Kidney tubule cell (primary cell): ENCODE results near the gene CLRN1.
"Not testable (repeated sequence)": the region's sequence is repeated elsewhere in the genome, so short reads cannot be mapped to it uniquely, and the experiment has no call there.

Experiments
- DNase-seq: peaks from one replicate; pipeline ENCODE4 v3.0.0-alpha.2; 2018; ENCODE audit warnings: low spot score

CLRN1 gene, protein sequence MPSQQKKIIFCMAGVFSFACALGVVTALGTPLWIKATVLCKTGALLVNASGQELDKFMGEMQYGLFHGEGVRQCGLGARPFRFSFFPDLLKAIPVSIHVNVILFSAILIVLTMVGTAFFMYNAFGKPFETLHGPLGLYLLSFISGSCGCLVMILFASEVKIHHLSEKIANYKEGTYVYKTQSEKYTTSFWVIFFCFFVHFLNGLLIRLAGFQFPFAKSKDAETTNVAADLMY

DNA sequence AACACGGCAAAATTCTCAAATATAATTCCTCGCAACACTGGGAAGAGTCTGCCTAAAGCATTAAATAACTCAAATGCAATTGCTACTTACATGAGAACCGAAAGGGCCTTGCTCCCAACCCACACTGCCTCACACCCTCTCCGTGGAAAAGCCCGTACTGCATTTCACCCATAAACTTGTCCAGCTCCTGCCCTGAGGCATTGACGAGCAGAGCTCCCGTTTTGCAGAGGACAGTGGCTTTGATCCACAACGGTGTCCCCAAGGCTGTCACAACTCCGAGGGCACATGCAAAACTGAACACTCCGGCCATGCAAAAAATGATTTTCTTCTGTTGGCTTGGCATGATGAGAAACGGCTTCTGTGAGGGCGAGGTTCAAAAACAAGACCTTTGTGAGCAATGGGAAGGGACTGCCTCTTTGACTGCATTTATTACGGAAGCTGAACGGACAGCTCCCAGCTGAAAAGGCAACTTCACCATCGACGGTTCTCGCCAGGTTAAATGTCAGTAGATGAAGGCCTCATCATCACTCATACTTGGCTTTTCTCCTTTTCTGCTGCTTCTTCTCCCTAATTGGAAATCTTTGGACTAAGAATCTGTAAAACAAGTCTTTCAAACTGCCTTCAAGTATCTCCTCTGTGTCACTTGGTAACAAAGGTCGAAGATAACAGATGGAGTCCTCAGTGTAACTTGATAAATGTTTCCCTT, at the start of gene CLRN1:
Gene CLRN1 (minus strand): TSS at position 362 of the 706 bp plus-strand sequence. CDS start 19 bp downstream, at position 343.
- no peak for DNase-seq

DNA sequence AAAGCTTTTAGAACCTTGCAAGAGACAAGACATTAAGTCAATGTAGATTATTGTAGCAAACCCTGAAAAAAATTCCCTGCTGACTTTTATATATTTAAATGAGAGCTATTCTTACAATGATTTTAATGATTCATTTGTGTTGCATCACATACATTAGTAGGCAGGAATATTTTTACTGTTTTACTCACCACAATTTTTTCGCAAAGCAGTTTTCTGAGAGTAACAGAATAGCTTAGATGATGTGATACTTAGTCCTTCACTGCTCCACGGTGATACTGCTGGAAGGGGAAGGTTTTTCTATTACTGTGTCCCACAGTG, 43.9 kb upstream of the CLRN1 start:
- DNase-seq = no peak

DNA sequence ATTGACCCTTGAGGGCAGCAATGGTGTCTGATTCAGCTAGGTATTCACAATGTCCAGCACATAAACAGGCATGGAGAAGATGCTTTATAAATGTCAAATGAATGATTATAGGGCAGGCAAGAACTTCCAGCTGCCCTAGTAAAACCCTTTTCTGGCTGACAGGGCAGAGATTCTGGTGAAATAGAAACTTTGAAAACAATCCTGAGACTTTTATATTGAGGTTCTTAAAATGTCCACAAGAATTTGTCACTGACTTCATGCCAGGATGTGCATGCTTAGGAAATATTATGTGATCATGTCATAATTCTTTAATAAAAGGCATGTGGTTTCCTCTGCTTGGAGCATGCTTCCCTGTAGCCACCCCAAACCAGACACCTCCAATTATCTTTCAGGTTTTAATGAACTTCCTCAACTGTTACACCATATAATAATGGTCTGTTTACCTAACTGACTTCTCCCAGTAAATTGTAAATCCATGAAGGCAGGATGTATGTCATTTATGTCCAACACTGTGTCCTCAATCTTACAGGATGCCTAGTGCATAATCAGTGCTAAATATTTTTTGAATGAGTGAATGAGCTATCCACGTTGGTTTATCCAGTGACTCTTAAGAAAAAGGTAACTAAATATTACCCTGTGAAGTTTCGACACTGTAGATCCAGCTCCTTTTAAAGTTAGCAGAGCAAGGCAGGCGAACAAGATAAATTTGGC, 43.4 kb upstream of the CLRN1 start:
- no peak for DNase-seq

DNA sequence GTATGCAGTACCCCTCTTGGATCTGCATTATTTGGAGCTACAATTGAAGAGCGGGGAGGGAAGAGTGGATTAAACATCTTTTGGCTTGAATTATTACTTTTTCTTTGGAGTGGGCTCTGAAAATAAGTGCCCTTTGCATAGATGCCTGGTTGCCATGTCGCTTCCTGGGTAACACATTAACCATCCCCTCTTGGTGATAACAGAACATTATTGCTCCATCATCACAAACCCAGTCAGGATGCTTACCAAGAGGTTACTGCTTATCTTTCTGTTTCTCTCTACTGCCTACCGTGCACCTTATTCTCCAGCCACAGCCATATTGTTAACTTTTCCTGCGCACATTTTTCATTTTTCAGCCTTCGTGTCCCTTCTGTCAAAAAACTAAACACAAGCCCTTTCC, 42.7 kb upstream of the CLRN1 start:
- DNase-seq = no peak

DNA sequence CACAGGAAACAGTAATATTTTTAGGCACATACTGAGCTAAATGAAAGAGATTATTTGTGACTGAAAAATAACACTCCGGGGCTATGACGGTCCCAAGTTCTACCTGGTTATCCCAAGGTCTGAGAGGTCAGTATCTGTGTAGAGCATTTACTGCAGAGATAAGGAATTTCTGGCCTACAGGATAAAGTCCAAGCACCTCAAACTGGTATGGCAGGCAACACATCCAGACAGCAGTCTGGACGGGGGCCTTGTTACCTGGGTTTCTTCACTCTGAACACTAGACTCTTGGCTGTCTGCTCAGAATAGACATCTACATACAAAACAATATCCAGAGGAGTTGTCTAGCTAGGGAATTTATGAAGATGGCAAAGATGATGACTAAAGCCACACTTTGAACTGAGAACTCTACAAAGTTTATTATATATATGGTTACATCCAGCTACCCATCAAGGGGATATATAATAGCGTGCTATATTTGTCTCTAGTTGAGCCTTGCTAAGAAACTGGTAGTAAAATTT, 42.0 kb upstream of the CLRN1 start:
- DNase-seq = no peak

DNA sequence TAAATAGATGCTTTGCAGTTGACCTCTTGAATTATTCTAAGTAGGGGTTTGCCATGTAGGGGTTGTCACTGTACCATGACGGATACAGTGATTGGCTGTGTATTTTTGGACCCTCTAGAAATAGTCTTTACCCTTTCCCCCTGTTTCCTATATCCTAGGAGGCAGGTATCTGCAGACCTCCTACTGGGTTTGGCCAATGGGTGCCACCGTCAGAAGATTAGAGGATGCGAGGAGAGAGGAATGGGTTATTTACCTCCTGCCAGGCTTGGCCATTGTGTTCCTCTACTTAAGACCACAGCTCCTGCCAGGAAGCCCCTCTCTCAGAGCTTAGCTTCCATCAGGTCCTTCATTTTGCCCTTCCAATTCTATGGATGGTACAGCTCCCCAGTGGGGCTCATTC, 40.2 kb upstream of the CLRN1 start:
- no peak for DNase-seq

DNA sequence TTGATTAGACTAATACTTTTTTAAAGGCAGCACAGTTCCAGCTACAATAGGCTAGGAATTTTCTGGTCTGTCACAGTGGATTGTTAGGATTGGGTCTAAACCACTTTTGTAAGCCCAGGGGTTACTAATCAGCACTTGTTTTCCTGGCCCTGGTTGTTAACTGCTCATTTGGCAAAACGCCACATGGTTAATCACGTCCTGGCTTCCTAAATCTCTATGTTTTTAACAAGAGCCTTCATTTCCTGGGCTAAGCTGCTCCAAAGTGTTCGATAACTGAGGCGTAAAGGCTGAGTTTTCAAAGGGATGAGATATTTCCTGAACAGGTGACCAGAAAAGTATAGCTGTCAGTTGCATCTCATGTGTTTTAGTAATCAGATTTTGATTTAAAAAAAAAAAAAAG, 38.9 kb upstream of the CLRN1 start:
- peak; percentile 63 for DNase-seq

DNA sequence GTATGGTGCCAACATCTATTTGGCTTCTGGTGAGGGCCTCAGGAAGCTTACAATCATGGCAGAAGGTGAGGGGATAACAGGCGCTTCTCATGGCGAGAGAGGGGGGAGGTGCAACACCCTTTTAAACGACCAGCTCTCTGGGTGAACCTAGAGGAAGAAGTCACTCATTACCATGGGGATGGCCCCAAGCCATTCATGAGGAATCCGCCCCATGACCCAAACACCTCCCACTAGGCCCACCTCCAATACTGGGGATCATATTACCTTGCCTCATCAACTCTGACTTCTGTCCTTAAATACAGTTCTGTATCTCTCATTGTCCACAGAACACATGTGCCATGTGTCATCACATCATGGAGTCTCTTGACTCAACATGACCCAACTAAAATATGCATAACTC, 37.5 kb upstream of the CLRN1 start:
- peak; percentile 6 for DNase-seq

DNA sequence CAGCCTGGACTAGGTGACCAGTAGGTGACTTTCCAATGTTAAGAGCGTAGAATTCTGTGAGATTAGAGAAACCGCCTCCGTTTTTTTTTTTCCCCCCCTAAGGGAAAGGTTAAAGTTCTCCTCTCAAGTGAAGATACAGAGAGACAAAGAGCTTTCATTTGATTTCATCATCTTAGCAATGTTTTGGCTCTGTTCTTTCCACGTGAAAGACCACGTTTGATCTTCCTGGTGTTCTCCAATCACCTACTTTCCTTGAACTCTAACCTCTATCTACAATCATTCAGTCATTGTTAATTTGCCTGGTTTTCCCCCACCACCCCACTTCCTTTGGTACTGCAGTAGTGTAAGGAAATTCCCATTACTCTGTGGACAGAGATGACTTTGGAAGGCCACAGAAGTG, 36.9 kb upstream of the CLRN1 start:
- DNase-seq = no peak

DNA sequence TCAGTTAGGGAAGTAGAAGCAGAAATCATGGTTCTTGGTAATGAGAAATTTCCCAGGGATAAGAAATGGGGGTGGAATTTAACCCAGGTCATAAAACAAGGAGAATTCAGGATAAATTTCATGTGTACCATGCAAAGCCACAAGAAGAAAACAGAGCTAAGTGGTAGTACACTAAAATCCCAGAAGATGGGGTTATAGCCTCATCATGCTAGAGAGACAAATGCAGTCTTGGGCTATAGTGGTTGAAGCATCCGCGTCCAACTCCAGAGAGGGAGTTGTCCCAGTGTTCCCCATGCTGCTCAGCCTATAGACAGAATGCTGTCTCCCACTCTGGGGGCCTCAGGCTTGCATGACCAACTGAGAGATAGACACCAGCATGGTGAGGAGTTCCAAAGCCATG, 36.2 kb upstream of the CLRN1 start:
- peak; percentile 16 for DNase-seq

DNA sequence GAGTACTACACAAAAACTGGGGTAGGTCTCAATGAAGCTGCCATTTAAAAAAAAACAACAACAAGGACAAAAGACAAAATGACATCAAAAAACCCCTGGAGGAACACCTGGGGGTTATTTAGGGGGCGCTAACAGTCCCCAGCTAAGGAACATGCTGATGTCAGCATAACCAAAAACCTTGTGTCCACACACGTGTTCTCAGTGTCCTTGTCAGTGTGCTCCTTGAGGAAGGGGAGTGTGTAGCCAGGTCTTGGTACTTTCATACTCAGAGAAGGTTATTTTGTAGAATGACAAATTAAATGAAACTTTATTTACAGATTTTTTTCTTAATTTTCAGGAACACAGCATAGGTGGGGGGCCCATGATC, 31.2 kb upstream of the CLRN1 start:
- DNase-seq = no peak

DNA sequence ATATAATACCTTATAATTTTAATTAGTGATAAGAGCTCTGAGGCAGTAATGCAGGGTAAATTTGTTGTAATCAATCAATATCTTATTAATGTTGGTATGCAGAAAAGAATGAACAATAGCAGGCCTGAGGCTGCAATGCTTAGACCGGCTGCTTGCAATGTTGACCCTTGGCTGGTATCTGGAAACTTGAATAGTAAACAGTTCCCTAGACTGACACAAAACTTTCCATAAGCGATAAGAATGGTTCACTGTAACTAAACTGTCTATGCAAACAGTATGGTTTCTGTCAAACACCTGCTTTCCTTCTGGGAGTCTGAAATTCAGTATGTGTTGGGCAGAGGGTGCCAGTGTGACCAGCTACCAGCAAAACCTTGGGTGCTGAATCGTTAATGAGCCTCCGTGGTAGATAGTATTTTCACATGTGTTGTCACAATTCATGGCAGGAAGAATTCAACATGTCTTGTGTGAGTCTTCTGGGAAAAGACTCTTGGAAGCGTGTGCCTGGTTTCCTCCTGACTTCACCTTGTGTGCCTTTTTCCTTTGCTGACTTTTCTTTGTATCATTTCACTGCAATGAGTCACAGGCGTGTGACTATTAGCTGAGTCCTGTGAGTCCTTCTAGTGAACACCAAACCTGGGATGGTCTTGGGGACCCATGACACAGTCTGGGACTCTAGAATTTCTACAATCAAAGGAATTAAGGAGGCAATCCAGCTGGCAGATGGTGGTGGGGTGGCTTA, 30.7 kb upstream of the CLRN1 start:
- peak; percentile 81 for DNase-seq

DNA sequence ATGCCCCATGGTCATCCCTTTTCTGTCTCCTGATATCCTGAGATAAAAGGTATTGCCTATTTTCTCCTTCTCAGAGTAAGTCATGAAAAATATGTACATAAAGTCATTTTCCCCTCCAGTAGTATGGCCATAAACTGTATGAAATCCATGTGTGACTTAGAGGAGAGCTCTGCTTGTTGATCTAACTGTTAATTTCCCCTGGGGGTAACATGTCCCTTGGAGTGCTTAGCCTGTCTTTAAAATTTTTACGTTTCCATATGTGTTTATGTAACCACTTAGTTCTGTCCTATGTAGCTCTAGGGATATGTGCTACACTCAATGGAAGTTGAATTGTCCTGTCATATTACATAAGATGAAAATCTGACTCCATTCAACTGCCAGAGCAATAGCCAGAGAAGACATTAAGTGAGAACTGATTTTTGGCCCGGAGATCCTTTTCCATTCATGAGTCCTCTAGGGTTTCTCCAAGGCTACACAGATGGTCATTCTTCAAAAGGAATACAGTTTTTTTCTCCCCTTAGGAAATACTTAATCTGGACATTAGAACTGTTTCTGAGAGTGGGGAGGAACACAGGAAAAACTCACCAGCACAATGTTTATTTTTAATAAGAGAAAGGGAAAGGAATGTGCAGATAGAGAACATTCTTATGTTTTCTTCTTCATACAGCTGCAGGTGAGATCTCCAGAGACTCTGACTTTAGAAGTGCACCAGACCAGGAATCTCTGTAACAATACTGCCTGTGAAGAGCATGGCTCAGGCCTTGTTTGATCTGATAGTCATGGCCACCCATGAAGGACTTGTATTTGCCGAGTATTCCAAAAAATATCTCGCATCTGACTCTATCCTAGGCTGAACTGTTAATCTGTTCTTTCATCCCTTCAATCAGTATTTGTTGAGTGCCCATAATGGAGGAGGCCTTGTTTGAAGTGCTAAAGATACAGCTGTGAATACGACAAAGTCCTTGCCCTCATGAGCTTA, 29.8 kb upstream of the CLRN1 start:
- no peak for DNase-seq

DNA sequence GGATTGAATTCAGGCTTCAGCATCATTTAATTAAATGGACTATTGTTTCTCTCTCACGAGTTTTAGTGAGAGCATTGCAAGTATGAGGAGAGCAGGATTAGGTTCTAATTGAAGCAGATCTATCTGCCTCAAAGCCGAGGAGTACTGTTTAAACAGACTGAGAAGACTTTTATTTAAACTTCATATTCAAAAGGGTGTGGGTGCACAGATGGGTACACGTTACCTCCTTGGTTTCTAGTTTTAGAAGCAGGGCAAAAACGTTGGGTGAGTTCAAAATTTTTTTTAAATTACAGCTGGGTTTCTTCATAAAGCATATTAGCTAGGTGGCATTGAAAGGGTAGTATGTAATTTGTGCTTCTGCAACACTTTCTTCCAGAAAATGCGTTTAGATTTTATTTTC, 26.5 kb upstream of the CLRN1 start:
- DNase-seq = no peak

DNA sequence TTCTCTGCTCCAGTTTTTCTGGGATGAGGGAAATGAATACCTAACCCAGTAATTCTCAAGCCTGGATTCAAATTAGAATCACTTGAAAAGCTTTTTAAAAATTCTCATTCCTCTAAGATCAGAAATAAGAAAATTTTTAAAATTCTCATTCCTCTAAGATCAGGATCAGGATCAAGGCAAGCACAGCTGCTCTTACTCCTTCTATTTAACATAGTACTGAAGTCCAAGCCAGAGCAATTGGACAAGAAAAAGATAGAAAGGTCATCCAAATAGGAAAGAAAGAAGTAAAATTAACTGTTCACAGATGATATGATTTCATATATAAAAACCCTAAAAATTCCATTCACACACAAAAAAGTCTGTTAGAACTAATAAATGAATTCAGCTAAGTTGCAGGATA, 24.2 kb upstream of the CLRN1 start:
- DNase-seq = no peak

DNA sequence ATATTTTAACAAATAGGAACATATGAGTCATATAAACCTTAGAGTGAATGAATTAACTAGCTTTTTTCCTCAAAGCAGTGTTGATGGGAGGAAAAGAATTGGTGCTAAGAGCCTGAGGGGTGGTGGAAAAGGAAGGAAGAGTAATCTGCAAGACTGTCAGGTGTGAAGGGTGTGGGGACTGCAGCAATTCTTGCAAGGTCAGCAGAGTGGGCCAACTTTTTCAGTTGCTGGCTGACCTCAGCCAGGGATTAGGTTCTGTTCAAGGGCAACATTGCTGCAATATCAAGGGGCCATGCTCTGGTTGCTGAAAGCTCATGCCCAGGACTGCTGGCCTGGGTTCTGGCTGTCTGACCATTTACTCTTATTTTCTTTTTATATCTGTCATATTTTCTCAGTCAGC, 23.0 kb upstream of the CLRN1 start:
- no peak for DNase-seq

DNA sequence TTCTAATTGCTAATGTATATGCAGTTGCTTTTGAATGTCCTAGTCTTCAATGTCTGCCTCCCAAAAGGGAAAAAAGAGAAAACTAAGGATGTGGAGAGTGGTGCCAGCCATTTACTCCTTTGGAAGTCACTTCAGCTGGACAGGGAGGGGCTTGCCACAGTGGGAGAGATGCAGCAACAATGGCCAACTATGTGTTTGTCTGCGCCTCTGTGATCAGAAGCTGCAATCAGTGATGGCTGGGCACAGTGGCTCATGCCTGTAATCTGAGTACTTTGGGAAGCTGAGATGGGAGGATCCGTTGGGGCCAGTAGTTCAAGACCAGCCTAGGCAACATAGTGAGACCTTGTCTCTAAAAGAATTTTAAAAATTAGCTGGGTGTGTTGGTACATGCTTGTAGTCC, 16.7 kb upstream of the CLRN1 start:
- DNase-seq = no peak

DNA sequence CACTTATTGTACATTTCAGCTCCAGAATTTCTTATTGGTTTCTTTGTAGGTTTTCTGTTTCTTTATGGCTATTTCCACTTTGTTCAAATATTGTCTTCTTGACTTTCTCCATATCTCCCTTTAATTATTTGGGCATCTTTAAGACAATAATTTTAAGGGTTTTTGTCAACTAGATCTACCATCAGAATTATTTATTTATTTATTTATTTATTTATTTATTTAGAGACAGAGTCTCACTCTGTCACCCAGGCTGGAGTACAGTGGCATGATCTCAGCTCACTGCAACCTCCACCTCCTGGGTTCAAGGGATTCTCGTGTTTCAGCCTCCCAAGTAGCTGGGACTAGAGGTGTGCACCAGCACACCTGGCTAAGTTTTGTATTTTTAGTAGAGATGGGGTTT, 15.9 kb upstream of the CLRN1 start:
- not testable (repeated sequence) for DNase-seq

DNA sequence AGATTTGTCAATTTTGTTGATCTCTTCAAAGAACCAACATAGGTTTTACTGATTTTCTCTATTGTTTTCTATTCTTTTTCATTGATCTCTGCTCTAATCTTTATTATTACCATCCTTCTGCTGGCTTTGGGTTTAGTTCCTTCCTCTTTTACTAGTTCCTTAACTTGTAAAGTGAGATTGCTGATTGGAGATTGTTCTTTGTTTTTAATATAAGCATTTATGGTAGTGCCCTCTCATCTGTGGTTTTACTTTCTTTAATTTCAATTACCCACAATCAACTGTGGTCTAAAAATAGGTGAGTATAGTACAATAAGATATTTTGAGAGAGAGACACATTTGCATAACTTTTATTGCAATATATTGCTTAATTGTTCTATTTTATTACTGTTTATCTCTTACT, 13.2 kb upstream of the CLRN1 start:
- no peak for DNase-seq

DNA sequence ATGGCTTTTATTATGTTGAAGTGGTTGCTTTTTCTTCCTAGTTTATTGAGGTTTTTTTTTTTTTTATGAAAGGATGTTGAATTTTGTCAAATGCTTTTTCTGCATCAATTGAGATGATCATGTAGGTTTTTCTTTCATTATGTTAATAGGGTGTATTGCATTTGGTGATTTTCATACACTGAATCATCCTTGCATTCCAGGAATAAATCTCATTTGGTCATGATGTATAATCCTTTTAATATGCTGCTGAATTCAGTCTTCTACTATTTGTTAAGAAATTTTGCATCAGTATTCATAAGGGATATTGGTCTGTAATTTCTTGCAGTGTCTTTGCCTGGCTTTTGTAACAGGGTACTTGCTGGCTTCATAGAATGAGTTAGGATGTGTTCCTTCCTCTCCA, 11.5 kb upstream of the CLRN1 start:
- no peak for DNase-seq

DNA sequence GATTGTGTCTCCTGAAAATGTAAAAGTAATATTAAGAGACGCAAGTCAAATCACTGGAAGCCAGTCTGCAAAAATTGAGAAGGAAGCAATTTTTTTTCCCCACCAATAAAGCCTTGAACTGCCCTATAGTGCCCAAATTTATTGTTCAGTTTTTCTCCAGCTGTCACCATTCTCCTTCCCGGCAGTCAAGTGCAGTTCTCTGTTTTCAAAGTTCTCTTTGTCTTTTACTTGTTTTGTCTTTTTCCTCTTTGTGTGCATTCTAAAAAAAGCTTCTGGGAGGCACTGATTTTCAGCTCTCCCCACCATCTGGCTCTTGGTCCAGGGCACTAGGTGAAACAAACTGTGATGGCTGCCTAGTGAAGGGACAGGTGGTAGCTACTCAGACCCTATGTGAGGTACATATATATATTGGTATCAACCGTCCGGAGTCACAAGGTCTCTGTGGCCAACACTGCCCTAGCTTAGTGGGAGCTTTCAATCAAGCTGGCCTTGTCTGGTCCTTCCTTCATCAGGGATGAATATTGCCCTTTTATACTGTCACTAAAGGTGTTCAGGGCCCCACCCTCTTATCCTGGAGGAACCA, 6.1 kb upstream of the CLRN1 start:
- no peak for DNase-seq
